Liver (tissue), 9 donors: ENCODE data around the gene RASA3. TPM values are rescaled to one million over a fixed set of nuclear protein-coding genes. Genes with fewer than 3 reads are reported as not detected.

Experiments used
- DNase-seq: peaks from one replicate; pipeline ENCODE4 v3.0.0-alpha.2; 2017; ENCODE audit warnings: low spot score
- H3K27ac ChIP-seq, 2 donors: one replicate each; pipeline ENCODE4 v1.7.0; 2013; ENCODE audit warnings: inconsistent platforms in 2 of 2, low read length in 2 of 2, control low read depth in 1 of 2, low read depth in 1 of 2, mild to moderate bottlenecking in 1 of 2
- H3K27me3 ChIP-seq, 4 donors: one replicate each; pipeline versions ENCODE4 v1.6.1 to v1.7.0; 2013; ENCODE audit warnings: low read length in 3 of 4, inconsistent platforms in 1 of 4, mild to moderate bottlenecking in 1 of 4, moderate library complexity in 1 of 4; ENCODE audit not compliant: control insufficient read depth in 4 of 4, insufficient read depth in 4 of 4
- H3K36me3 ChIP-seq, 4 donors: one replicate each; pipeline versions ENCODE4 v1.6.1 to v1.7.0; 2013; ENCODE audit warnings: low read length in 3 of 4, mild to moderate bottlenecking in 3 of 4, low read depth in 1 of 4, moderate library complexity in 1 of 4; ENCODE audit not compliant: control insufficient read depth in 4 of 4, insufficient read depth in 3 of 4
- H3K4me1 ChIP-seq, 4 donors: one replicate each; pipeline versions ENCODE4 v1.6.1 to v1.7.0; 2013; ENCODE audit warnings: low read length in 3 of 4, mild to moderate bottlenecking in 3 of 4, moderate library complexity in 1 of 4; ENCODE audit not compliant: control insufficient read depth in 4 of 4, insufficient read depth in 4 of 4
- H3K4me3 ChIP-seq, 3 donors: one replicate each; pipeline versions ENCODE4 v1.6.1 to v1.7.0; 2013; ENCODE audit warnings: low read length in 3 of 3, control low read depth in 1 of 3, low read depth in 1 of 3, mild to moderate bottlenecking in 1 of 3
- H3K9ac ChIP-seq, 2 donors: one replicate each; pipeline ENCODE4 v1.7.0; 2013; ENCODE audit warnings: low read length in 2 of 2, mild to moderate bottlenecking in 2 of 2, moderate library complexity in 2 of 2, control low read depth in 1 of 2, low read depth in 1 of 2
- H3K9me3 ChIP-seq, 4 donors: one replicate each; pipeline versions ENCODE4 v1.6.1 to v1.7.0; 2013; ENCODE audit warnings: low read length in 3 of 4; ENCODE audit not compliant: control insufficient read depth in 4 of 4
- EGR1 ChIP-seq, 2 donors: IDR thresholded peaks; 2 replicates each; pipeline ENCODE4 v1.6.1; 2016 to 2018; ENCODE audit warnings: antibody characterized with exemption in 2 of 2, low read depth in 2 of 2
- FOXA1 ChIP-seq: IDR thresholded peaks from 2 replicates; pipeline ENCODE4 v1.6.1; 2016; ENCODE audit warnings: antibody characterized with exemption
- FOXA2 ChIP-seq: IDR thresholded peaks from 2 replicates; pipeline ENCODE4 v1.6.1; 2016; ENCODE audit warnings: antibody characterized with exemption
- HNF4A ChIP-seq, 2 donors: conservative IDR thresholded peaks; 2 replicates each; pipeline ENCODE4 v1.6.1; 2016; ENCODE audit warnings: antibody characterized with exemption in 2 of 2, mild to moderate bottlenecking in 2 of 2
- JUND ChIP-seq, 2 donors: IDR thresholded peaks; 2 replicates each; pipeline ENCODE4 v1.6.1; 2016; ENCODE audit warnings: antibody characterized with exemption in 2 of 2
- RAD21 ChIP-seq, 2 donors: IDR thresholded peaks; 2 replicates each; pipeline ENCODE4 v1.6.1; 2016; ENCODE audit warnings: antibody characterized with exemption in 2 of 2, mild to moderate bottlenecking in 2 of 2
- RXRA ChIP-seq, 2 donors: IDR thresholded peaks; 2 replicates each; pipeline ENCODE4 v1.6.1; 2017 to 2018; ENCODE audit warnings: antibody characterized with exemption in 2 of 2, mild to moderate bottlenecking in 1 of 2
- SP1 ChIP-seq: IDR thresholded peaks from 2 replicates; pipeline ENCODE4 v1.6.1; 2018; ENCODE audit warnings: antibody characterized with exemption, mild to moderate bottlenecking
- TAF1 ChIP-seq: conservative IDR thresholded peaks from 2 replicates; pipeline ENCODE4 v1.6.1; 2016; ENCODE audit warnings: antibody characterized with exemption, mild to moderate bottlenecking
- YY1 ChIP-seq: IDR thresholded peaks from 2 replicates; pipeline ENCODE4 v1.6.1; 2016; ENCODE audit warnings: antibody characterized with exemption, mild to moderate bottlenecking
- ZBTB33 ChIP-seq: IDR thresholded peaks from 2 replicates; pipeline ENCODE4 v1.6.1; 2016; ENCODE audit warnings: antibody characterized with exemption
- WGBS: extraction: QIAGEN DNeasy Blood & Tissue Kit; methylation state at CpG from one replicate; pipeline ENCODE4 v1.1.7; 2013; 5-methylcytosine and 5-hydroxymethylcytosine counted together
- polyA plus RNA-seq, 2 donors: library from polyadenylated mRNA; stranded (reverse) in 1 of 2; unstranded in 1 of 2; fragments of 200-250 nt in 1 of 2; fragments of >200 nt in 1 of 2; fragmentation: Nextera tagmentation in 1 of 2; extraction: Ambion mirVana in 1 of 2; gene quantifications; one replicate each; pipeline versions ENCODE4 v1.2.1 to v1.2.3, GENCODE V29; 2013 to 2015
- total RNA-seq, 2 donors: library from RNA; depleted of rRNA; stranded (reverse); fragments of >200 nt; gene quantifications; one replicate each; pipeline ENCODE4 v1.2.3, GENCODE V29; 2014
- TF ChIP-seq, protein P1 (sequence below): IDR thresholded peaks from 2 replicates; pipeline ENCODE4 v1.6.1; 2016; ENCODE audit warnings: antibody characterized with exemption
- TF ChIP-seq, protein P2 (sequence below): IDR thresholded peaks from 2 replicates; pipeline ENCODE4 v1.6.1; 2016; ENCODE audit warnings: antibody characterized with exemption
- TF ChIP-seq, protein P3 (sequence below): IDR thresholded peaks from 2 replicates; pipeline ENCODE4 v1.6.1; 2016; ENCODE audit warnings: antibody characterized with exemption, mild to moderate bottlenecking
- donor health status: healthy.
- donor health status: healthy.
- donor health status: healthy.
- donor health status: healthy.
- donor health status: healthy.

RASA3 gene
- total and polyA plus RNA-seq, 4 donors: 0.64 to 5.9 (median 3.8) TPM

GRCh38 chr13:114143806-114144605 lies 11.6 kb upstream of the RASA3 start:
- whole genome bisulfite sequencing: 76% methylated on average over 24 of the region's 24 CpGs
- H3K4me3 ChIP-seq: no peak overlapping the region
- TF ChIP-seq, protein P1, sequence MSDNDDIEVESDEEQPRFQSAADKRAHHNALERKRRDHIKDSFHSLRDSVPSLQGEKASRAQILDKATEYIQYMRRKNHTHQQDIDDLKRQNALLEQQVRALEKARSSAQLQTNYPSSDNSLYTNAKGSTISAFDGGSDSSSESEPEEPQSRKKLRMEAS: no peak
- no peak for TF ChIP-seq JUND (IDR thresholded peaks at IDR 0.05)
- TF ChIP-seq RXRA (IDR thresholded peaks at IDR 0.05): no peak
- TF ChIP-seq FOXA1: no peak
- no peak for TF ChIP-seq FOXA2
- TF ChIP-seq RAD21 (IDR thresholded peaks at IDR 0.05): no peak
- TF ChIP-seq, protein P2, sequence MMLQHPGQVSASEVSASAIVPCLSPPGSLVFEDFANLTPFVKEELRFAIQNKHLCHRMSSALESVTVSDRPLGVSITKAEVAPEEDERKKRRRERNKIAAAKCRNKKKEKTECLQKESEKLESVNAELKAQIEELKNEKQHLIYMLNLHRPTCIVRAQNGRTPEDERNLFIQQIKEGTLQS: no peak
- no peak for TF ChIP-seq YY1
- no peak for TF ChIP-seq SP1
- TF ChIP-seq EGR1 (IDR thresholded peaks at IDR 0.05; ENCODE audit: low read depth in 2 of 2): no peak
- no peak for TF ChIP-seq HNF4A (conservative IDR thresholded peaks at IDR 0.05)
- no peak for TF ChIP-seq TAF1
- no peak overlapping the region for H3K9ac ChIP-seq
- no peaks in the 10 kb centered on the region for H3K27me3 ChIP-seq
- H3K4me1 ChIP-seq: no peaks in the 10 kb centered on the region
- H3K27ac ChIP-seq: no peak overlapping the region
- H3K36me3 ChIP-seq: no peaks in the 10 kb centered on the region
- no peaks in the 10 kb centered on the region for H3K9me3 ChIP-seq
- no peak for DNase-seq

- peak overlapping the region in 1 of 2 donors; percentile 39 for H3K9ac ChIP-seq
- H3K9me3 ChIP-seq: no peaks in the 10 kb centered on the region
- no peak overlapping the region for H3K4me3 ChIP-seq
- no peak for DNase-seq
- H3K27ac ChIP-seq: no peak overlapping the region
- H3K36me3 ChIP-seq: no peaks in the 10 kb centered on the region
- no peaks in the 10 kb centered on the region for H3K27me3 ChIP-seq
- 66% methylated on average over 28 of the region's 28 CpGs for WGBS
- H3K4me1 ChIP-seq: no peaks in the 10 kb centered on the region
- TF ChIP-seq, protein P1: no peak
- TF ChIP-seq ZBTB33: no peak
- TF ChIP-seq, protein P3, sequence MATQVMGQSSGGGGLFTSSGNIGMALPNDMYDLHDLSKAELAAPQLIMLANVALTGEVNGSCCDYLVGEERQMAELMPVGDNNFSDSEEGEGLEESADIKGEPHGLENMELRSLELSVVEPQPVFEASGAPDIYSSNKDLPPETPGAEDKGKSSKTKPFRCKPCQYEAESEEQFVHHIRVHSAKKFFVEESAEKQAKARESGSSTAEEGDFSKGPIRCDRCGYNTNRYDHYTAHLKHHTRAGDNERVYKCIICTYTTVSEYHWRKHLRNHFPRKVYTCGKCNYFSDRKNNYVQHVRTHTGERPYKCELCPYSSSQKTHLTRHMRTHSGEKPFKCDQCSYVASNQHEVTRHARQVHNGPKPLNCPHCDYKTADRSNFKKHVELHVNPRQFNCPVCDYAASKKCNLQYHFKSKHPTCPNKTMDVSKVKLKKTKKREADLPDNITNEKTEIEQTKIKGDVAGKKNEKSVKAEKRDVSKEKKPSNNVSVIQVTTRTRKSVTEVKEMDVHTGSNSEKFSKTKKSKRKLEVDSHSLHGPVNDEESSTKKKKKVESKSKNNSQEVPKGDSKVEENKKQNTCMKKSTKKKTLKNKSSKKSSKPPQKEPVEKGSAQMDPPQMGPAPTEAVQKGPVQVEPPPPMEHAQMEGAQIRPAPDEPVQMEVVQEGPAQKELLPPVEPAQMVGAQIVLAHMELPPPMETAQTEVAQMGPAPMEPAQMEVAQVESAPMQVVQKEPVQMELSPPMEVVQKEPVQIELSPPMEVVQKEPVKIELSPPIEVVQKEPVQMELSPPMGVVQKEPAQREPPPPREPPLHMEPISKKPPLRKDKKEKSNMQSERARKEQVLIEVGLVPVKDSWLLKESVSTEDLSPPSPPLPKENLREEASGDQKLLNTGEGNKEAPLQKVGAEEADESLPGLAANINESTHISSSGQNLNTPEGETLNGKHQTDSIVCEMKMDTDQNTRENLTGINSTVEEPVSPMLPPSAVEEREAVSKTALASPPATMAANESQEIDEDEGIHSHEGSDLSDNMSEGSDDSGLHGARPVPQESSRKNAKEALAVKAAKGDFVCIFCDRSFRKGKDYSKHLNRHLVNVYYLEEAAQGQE: no peak
Observed at GRCh38 chr13:114142640-114143490, 10.4 kb upstream of the RASA3 start.
